22Rv1 (cell line): ENCODE data around the gene SLC43A1.

Experiments
- CTCF ChIP-seq: fragments of 450-650 bp; IDR thresholded peaks from 2 replicates; pipeline ENCODE4 v1.5.1; 2017; ENCODE audit warnings: mild to moderate bottlenecking
- ZFX ChIP-seq: fragments of 450-650 bp; IDR thresholded peaks from 2 replicates; pipeline ENCODE4 v1.6.1; 2017; ENCODE audit warnings: antibody characterized with exemption, borderline replicate concordance

- no peak for TF ChIP-seq CTCF
- no peak for TF ChIP-seq ZFX
Observed at GRCh38 chr11:57562596-57562995, 47.1 kb upstream of the SLC43A1 start.
